HepG2 (cell line): ENCODE data around the gene IPO8. TPM values are rescaled to one million over a fixed set of nuclear protein-coding genes. Genes with fewer than 3 reads are reported as not detected.

Experiments used
- ARID3A ChIP-seq: IDR thresholded peaks from 2 replicates; pipeline ENCODE4 v1.6.1; 2012; ENCODE audit warnings: low read depth, low read length, improper control_type of control experiment
- CCAR2 ChIP-seq: fragments of 200-400 bp; formaldehyde crosslinking; optimal IDR thresholded peaks from 2 replicates; pipeline ENCODE3; 2018; ENCODE audit warnings: low read depth, mild to moderate bottlenecking, low read length, moderate library complexity
- FLYWCH1 ChIP-seq: sonication (generic); formaldehyde crosslinking; IDR thresholded peaks from 2 replicates; pipeline ENCODE4 v1.8.1; 2023; ENCODE audit warnings: mild to moderate bottlenecking, missing genetic modification reagents
- HOXD1 ChIP-seq: sonication (generic); formaldehyde crosslinking; IDR thresholded peaks from 2 replicates; pipeline ENCODE4 v1.5.0; 2020; ENCODE audit warnings: missing genetic modification reagents
- NFIC ChIP-seq: IDR thresholded peaks from 2 replicates; pipeline ENCODE4 v1.6.1; 2012; ENCODE audit warnings: mild to moderate bottlenecking, low read length, inconsistent platforms
- NR2C2 ChIP-seq: sonication (generic); formaldehyde crosslinking; IDR thresholded peaks from 2 replicates; pipeline ENCODE4 v1.4.0; 2020; ENCODE audit warnings: missing genetic modification reagents, mild to moderate bottlenecking, moderate library complexity, borderline replicate concordance
- PAX8 ChIP-seq: sonication (generic); formaldehyde crosslinking; IDR thresholded peaks from 2 replicates; pipeline ENCODE4 v1.8.0; 2022; ENCODE audit warnings: mild to moderate bottlenecking, missing genetic modification reagents, borderline replicate concordance
- RELA ChIP-seq: sonication (generic); formaldehyde crosslinking; IDR thresholded peaks from 2 replicates; pipeline ENCODE4 v1.4.0; 2020; ENCODE audit warnings: missing genetic modification reagents
- TOE1 ChIP-seq: sonication (generic); formaldehyde crosslinking; IDR thresholded peaks from 2 replicates; pipeline ENCODE4 v1.4.0; 2020; ENCODE audit warnings: mild to moderate bottlenecking, missing genetic modification reagents
- U2AF1 ChIP-seq: fragments of 200-400 bp; formaldehyde crosslinking; optimal IDR thresholded peaks from 2 replicates; pipeline ENCODE3; 2017; ENCODE audit warnings: mild to moderate bottlenecking, low read depth, low read length
- ZNF17 ChIP-seq: sonication (generic); formaldehyde crosslinking; IDR thresholded peaks from 2 replicates; pipeline ENCODE4 v1.5.0; 2020; ENCODE audit warnings: mild to moderate bottlenecking, missing genetic modification reagents
- ZNF276 ChIP-seq: sonication (generic); formaldehyde crosslinking; IDR thresholded peaks from 2 replicates; pipeline ENCODE4 v1.4.0; 2020; ENCODE audit warnings: mild to moderate bottlenecking, low read depth, missing genetic modification reagents
- ZNF34 ChIP-seq: sonication (generic); formaldehyde crosslinking; IDR thresholded peaks from 2 replicates; pipeline ENCODE4 v1.4.0; 2020; ENCODE audit warnings: mild to moderate bottlenecking, missing genetic modification reagents, borderline replicate concordance
- ZSCAN12 ChIP-seq: sonication (generic); formaldehyde crosslinking; IDR thresholded peaks from 2 replicates; pipeline ENCODE4 v1.9.0; 2021; ENCODE audit warnings: mild to moderate bottlenecking, missing genetic modification reagents
- polyA plus RNA-seq, 8 experiments: library from polyadenylated mRNA; depleted of rRNA in 3 of 8; stranded (reverse) in 7 of 8; unstranded in 1 of 8; fragments of >200 nt; fragmentation: Illumina TruSeq in 4 of 8; extraction: Trizol in 4 of 8; gene quantifications; 2 replicates each; pipeline versions ENCODE4 v1.2.1 to v1.2.3, GENCODE V29; 2011 to 2016; ENCODE audit warnings: low read depth in 4 of 8, missing spikeins in 1 of 8, mixed read lengths in 1 of 8; ENCODE audit not compliant: insufficient read depth in 1 of 8
- total RNA-seq, 5 experiments: library from RNA; depleted of rRNA; stranded (reverse); fragments of >200 nt; fragmentation: Illumina TruSeq; extraction: Trizol; gene quantifications; 2 replicates each; pipeline ENCODE4 v1.2.3, GENCODE V29; 2016; ENCODE audit warnings: low read depth in 1 of 5
- TF ChIP-seq, protein P1 (sequence below): sonication (generic); formaldehyde crosslinking; IDR thresholded peaks from 2 replicates; pipeline ENCODE4 v1.4.0; 2020; ENCODE audit warnings: missing genetic modification reagents, borderline replicate concordance
- TF ChIP-seq, protein P2 (sequence below): sonication (generic); formaldehyde crosslinking; conservative IDR thresholded peaks from 2 replicates; pipeline ENCODE4 v1.8.0; 2022; ENCODE audit warnings: low read depth, missing genetic modification reagents
- TF ChIP-seq, protein P3 (sequence below): sonication (generic); formaldehyde crosslinking; IDR thresholded peaks from 2 replicates; pipeline ENCODE4 v1.4.0; 2020; ENCODE audit warnings: mild to moderate bottlenecking, missing genetic modification reagents
- TF ChIP-seq, protein P4 (sequence below): fragments of 450-650 bp; IDR thresholded peaks from 2 replicates; pipeline ENCODE4 v1.6.1; 2016

IPO8 gene
- total and polyA plus RNA-seq, 2 of the 13 experiments (the other 11 are each of a cell fraction or from before 2014, with no cell fraction given), result 6.3 to 21.8 TPM

DNA sequence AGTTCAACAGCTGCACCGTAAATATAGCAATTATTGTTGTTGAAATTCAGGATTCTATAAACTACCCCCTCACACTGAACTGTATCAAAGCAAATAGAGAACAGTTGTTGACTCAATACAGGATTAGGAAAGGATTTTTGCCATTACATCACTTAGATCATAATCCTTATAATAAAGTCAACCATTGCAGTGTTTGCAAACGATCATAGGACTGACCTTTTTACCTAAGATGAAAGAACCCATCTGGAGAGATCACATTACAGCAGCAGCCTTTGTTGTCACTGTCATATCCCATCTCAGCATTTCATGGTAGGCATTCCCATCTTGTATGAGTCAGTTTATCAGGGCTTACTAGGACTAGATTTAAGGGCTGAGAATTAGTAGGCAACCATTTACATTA lies 96.1 kb downstream of the IPO8 start (continued):
- TF ChIP-seq, protein P1, sequence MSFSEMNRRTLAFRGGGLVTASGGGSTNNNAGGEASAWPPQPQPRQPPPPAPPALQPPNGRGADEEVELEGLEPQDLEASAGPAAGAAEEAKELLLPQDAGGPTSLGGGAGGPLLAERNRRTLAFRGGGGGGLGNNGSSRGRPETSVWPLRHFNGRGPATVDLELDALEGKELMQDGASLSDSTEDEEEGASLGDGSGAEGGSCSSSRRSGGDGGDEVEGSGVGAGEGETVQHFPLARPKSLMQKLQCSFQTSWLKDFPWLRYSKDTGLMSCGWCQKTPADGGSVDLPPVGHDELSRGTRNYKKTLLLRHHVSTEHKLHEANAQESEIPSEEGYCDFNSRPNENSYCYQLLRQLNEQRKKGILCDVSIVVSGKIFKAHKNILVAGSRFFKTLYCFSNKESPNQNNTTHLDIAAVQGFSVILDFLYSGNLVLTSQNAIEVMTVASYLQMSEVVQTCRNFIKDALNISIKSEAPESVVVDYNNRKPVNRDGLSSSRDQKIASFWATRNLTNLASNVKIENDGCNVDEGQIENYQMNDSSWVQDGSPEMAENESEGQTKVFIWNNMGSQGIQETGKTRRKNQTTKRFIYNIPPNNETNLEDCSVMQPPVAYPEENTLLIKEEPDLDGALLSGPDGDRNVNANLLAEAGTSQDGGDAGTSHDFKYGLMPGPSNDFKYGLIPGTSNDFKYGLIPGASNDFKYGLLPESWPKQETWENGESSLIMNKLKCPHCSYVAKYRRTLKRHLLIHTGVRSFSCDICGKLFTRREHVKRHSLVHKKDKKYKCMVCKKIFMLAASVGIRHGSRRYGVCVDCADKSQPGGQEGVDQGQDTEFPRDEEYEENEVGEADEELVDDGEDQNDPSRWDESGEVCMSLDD (CRISPR knock-in tag), result no peak
- no peak for TF ChIP-seq CCAR2
- TF ChIP-seq, protein P2, sequence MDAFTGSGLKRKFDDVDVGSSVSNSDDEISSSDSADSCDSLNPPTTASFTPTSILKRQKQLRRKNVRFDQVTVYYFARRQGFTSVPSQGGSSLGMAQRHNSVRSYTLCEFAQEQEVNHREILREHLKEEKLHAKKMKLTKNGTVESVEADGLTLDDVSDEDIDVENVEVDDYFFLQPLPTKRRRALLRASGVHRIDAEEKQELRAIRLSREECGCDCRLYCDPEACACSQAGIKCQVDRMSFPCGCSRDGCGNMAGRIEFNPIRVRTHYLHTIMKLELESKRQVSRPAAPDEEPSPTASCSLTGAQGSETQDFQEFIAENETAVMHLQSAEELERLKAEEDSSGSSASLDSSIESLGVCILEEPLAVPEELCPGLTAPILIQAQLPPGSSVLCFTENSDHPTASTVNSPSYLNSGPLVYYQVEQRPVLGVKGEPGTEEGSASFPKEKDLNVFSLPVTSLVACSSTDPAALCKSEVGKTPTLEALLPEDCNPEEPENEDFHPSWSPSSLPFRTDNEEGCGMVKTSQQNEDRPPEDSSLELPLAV (CRISPR knock-in tag), result no peak
- no peak for TF ChIP-seq ZSCAN12 (CRISPR knock-in tag)
- peak; percentile 62 for TF ChIP-seq NR2C2
- no peak for TF ChIP-seq ZNF276 (CRISPR knock-in tag)
- no peak for TF ChIP-seq PAX8 (CRISPR knock-in tag)
- peak; percentile 88 for TF ChIP-seq NFIC
- no peak for TF ChIP-seq ZNF17 (CRISPR knock-in tag)
- TF ChIP-seq RELA (CRISPR knock-in tag), result no peak
- no peak for TF ChIP-seq ZNF34 (CRISPR knock-in tag)
- peak; percentile 65; the same call in 1 of the 2 replicates for TF ChIP-seq HOXD1 (CRISPR knock-in tag)
- TF ChIP-seq, protein P3, sequence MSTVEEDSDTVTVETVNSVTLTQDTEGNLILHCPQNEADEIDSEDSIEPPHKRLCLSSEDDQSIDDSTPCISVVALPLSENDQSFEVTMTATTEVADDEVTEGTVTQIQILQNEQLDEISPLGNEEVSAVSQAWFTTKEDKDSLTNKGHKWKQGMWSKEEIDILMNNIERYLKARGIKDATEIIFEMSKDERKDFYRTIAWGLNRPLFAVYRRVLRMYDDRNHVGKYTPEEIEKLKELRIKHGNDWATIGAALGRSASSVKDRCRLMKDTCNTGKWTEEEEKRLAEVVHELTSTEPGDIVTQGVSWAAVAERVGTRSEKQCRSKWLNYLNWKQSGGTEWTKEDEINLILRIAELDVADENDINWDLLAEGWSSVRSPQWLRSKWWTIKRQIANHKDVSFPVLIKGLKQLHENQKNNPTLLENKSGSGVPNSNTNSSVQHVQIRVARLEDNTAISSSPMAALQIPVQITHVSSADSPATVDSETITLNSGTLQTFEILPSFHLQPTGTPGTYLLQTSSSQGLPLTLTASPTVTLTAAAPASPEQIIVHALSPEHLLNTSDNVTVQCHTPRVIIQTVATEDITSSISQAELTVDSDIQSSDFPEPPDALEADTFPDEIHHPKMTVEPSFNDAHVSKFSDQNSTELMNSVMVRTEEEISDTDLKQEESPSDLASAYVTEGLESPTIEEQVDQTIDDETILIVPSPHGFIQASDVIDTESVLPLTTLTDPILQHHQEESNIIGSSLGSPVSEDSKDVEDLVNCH (CRISPR knock-in tag), result no peak
- TF ChIP-seq, protein P4, sequence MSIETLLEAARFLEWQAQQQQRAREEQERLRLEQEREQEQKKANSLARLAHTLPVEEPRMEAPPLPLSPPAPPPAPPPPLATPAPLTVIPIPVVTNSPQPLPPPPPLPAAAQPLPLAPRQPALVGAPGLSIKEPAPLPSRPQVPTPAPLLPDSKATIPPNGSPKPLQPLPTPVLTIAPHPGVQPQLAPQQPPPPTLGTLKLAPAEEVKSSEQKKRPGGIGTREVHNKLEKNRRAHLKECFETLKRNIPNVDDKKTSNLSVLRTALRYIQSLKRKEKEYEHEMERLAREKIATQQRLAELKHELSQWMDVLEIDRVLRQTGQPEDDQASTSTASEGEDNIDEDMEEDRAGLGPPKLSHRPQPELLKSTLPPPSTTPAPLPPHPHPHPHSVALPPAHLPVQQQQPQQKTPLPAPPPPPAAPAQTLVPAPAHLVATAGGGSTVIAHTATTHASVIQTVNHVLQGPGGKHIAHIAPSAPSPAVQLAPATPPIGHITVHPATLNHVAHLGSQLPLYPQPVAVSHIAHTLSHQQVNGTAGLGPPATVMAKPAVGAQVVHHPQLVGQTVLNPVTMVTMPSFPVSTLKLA, result no peak
- peak; percentile 100 for TF ChIP-seq ARID3A
- TF ChIP-seq TOE1 (CRISPR knock-in tag), result no peak
- TF ChIP-seq FLYWCH1, result no peak
- TF ChIP-seq U2AF1, result no peak
